HG03521 (cell line): ENCODE data around the gene PKP1.

Source experiments
- ATAC-seq: cut with Tn5 transposase; IDR thresholded peaks from one replicate; pipeline ENCODE4 v1.9.1; 2021; ENCODE audit warnings: mild to moderate bottlenecking, moderate library complexity; ENCODE audit not compliant: unreplicated experiment

PKP1 gene

DNA sequence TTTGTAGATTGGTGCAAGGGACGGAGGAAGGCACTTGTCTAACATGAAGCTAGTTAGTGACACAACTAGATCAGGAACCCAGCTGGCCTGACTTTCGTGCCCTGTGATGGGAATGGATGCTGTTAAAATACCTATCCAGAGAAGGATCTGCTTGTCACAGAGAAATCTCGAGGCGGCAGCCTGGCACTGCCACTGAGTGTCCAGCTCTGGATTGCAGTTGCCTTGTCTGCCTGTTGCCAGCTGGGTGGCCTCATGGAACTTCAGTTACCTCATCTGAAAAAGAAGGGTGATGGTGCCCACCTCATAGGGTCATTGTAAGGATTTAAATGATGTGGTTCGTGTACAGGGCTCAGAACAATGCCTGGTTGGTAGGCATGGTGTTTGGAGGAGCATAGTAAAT is 2.4 kb upstream of the PKP1 start:
- no peak for ATAC-seq

DNA sequence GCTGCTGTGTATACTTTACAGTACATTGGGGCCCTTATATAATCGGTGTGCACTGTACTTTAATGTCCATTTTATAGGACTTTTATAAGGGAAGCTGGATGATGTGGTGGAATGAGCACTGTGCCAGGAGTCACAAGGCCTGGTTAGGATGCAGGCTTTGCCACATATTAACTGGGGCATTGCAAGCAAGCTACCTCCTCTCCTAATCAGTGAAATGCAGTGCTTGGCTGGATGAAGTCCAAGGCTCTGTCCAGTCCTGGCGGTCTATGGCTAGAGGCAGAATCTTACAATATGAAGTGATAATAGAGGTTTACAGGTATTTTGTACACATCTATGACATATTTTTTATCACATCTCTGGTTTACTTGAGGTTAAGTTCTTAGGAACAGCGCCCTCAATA is 1.7 kb upstream of the PKP1 start:
- ATAC-seq: no peak

GRCh38 chr1:201282216-201282615 is 1.1 kb upstream of the PKP1 start:
- no peak for ATAC-seq

- no peak for ATAC-seq
Observed at GRCh38 chr1:201283836-201284553, 689 bp downstream of the PKP1 start.

GRCh38 chr1:201284636-201285035 is 1.3 kb downstream of the PKP1 start:
- ATAC-seq: no peak

GRCh38 chr1:201285846-201286245 is 2.5 kb downstream of the PKP1 start:
- ATAC-seq: no peak

- ATAC-seq: no peak
Observed at GRCh38 chr1:201286445-201286844, 3.1 kb downstream of the PKP1 start.

DNA sequence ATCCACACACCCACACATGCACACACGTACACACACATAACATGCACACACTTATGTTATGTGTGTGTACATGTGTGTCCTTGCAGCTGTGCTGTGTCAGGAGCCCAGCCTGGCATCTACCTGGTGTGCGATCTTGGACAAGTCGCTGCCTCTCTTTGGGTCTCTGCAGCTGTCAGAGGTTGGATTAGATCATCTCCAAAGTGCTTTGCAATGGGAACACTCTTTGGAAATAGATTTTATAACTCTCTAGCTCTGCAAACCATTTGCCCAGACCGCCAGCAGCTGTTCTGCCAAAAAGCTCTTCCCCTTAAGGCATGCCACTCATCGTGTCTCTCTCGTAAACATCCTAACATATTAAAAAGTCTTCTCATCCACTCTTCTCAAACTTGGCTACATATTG is 4.7 kb downstream of the PKP1 start:
- no peak for ATAC-seq

- no peak for ATAC-seq
Observed at GRCh38 chr1:201288765-201289164, 5.5 kb downstream of the PKP1 start.

GRCh38 chr1:201290551-201290950 is 7.2 kb downstream of the PKP1 start:
- ATAC-seq: no peak

DNA sequence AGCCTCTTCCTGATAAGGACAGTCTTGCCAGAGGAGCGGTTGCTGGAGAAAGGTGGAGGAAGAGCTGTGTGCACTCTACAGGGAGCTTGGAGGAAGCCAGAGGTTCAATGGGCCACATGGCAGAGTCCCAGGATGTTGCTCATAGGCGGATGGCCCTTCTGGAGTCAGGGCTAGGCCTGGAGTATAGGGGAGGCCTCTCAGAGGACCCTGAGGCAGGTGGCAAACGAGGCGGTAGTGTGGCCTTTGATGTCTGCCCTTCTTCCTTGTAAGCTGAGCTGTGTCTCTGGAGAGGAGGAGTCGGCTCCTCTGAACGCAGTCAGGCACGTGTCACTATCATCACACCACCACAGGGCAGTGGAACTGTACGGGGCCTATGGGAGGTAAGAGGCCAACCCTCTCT is 8.6 kb downstream of the PKP1 start:
- ATAC-seq: no peak

- no peak for ATAC-seq
Observed at GRCh38 chr1:201294876-201295275, 11.6 kb downstream of the PKP1 start.

DNA sequence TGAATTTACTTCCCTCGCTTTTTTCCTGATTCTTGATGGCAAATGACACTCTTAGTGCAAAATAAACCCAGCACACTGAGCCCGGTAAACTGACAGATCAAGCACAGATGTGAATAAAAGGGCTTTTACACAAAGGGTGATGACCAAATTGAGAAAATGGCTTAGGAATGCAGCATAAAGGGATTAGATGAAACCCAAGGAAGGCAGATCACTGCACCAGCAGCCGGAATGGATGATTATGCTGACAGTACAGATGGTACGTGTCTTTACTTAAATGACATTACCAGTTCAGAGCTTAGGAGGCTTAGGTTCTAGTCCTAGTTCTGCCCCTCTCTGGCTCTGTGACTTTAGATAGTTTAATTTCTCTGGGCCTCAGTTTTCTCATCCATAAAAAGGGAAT is 12.0 kb downstream of the PKP1 start:
- no peak for ATAC-seq

DNA sequence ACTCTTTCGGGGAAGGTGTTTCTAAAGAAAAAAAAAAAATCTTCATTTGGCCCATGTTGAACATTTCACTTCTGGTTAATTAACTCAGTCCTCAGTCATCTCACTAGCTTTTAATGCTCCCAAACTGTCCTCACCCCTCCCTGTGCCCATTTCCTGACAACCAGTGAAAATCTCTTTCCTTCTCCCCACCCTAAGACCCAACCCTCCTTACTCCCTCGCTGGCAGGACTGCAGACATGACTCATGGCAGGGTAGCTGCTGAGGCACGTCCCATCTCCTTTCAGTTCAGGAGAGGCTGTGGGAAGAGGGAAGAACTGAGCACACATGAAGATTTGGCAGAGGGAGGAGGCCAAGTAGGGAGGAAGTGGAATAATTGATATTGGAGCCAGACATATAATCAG is 12.6 kb downstream of the PKP1 start:
- no peak for ATAC-seq

DNA sequence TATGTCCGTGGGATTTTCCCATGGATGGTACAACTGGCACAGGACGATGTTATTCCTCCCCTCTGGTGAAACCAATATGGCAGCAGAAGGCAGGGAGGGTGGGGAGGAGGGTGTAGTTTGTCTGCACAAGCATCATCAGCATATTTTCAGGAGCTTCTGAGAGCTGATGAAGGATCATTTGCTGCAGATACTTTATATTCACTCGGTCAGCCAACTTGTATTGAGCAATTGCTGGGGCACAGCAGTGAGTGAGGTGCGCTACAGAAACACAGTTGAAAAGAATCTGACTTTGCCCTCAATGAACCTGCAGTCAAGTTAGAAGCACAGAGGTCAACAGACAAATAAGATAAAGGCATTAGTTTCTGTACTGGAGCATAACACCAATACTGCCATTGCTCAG is 13.0 kb downstream of the PKP1 start:
- no peak for ATAC-seq

GRCh38 chr1:201298396-201299381 is 15.4 kb downstream of the PKP1 start:
- no peak for ATAC-seq

DNA sequence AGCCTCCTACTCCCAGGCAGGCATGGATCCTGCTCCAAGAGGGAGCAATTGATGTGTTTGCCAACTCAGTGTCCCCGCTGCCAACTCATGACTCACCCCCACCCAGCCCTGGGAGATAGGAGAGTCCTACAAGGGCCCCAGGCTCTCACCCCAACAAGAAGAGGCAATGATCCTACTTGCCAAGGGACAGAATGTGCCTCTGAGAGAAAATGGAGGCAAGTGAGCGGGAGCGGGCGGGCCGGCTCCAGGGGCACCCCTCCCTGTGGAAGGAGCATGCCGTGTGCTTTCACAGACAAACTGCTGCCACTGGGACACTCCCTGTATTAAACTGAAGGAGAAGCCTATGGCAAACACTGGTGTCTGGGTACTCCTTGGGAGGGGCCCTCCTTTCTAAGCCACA is 16.7 kb downstream of the PKP1 start:
- no peak for ATAC-seq

- no peak for ATAC-seq
Observed at GRCh38 chr1:201300641-201301040, 17.3 kb downstream of the PKP1 start.

DNA sequence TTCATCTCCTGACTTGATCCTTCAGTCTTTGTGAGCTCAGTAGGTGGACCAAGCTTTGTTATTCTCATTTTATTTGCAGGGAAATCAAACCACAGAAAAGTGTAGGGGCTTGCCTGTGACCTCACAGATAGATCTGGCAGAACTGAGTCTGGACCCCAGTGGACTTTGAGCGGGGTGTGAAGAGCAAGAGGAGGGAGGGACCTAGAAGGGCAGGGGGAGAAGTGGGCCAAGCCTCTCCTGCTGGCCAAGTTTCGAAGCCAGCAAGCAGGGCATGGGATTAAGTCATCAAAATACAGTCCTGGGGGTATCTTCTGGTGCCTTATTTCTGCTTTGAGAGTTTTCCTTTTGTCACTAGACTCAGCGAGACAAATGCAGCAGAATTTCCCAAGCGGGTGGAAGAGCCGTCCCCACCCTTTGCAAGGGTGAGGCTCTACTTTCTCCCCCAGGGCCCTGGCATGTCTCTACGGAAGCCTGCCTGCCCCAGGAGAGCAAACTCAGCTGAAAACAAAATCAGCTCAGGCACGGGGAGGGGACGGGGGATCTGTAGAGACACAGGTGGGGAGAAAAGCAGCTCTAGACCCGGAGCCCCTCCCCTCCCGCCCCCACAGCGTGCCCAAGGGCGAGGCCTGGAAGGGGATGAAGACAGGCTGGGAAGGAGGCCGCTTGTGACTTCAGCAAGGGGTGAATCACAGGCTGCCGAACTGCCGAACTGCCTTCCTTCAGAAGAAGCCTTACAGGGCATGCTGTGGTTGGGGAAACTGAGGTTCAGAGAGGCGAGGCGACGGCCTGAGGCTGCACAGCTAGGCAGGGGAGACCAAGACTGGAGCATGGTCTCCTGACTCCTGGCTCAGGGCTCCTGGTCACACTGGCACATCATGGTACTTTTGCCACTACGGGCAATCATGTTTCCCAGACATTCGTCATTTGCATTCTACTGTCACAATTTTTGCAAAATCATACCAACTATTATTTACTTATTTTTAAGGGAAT is 19.2 kb downstream of the PKP1 start:
- ATAC-seq: no peak

GRCh38 chr1:201304126-201304525 is 20.8 kb downstream of the PKP1 start:
- ATAC-seq: no peak

GRCh38 chr1:201305815-201306214 is 22.5 kb downstream of the PKP1 start:
- no peak for ATAC-seq
